Brain microvascular endothelial cell (primary cell): ENCODE results near the gene AGBL4.

Experiments used
- DNase-seq: peaks from one replicate; pipeline ENCODE4 v3.0.0-alpha.2; 2020
- H3K27ac ChIP-seq: fragments of 250-450 bp; sonication (Bioruptor Pico); 2 replicates; pipeline ENCODE4 v1.5.1; 2020; ENCODE audit warnings: mild to moderate bottlenecking, moderate library complexity
- H3K27me3 ChIP-seq: fragments of 250-450 bp; sonication (Bioruptor Pico); replicated peaks from 2 replicates; pipeline ENCODE4 v1.5.1; 2020; ENCODE audit warnings: mild to moderate bottlenecking
- H3K36me3 ChIP-seq: fragments of 250-450 bp; sonication (Bioruptor Pico); replicated peaks from 2 replicates; pipeline ENCODE4 v1.5.1; 2020; ENCODE audit warnings: mild to moderate bottlenecking
- H3K4me3 ChIP-seq: 2 replicates; pipeline ENCODE4 v1.5.1; 2011; ENCODE audit warnings: low read depth, mild to moderate bottlenecking, control low read depth, low read length, moderate library complexity
- in situ Hi-C: cut with HindIII; loops from 2 replicates; pipeline ENCODE4 v1.10.0; 2017; ENCODE audit warnings: low sequenced_read_pairs, low pct_ligation_motif_present
- TF ChIP-seq, protein P1 (sequence below): IDR thresholded peaks from 2 replicates; pipeline ENCODE4 v1.5.1; 2011; ENCODE audit warnings: low read depth, mild to moderate bottlenecking, moderate library complexity, low read length, control low read depth, inconsistent platforms; ENCODE audit errors: missing control alignments

Gene AGBL4

DNA sequence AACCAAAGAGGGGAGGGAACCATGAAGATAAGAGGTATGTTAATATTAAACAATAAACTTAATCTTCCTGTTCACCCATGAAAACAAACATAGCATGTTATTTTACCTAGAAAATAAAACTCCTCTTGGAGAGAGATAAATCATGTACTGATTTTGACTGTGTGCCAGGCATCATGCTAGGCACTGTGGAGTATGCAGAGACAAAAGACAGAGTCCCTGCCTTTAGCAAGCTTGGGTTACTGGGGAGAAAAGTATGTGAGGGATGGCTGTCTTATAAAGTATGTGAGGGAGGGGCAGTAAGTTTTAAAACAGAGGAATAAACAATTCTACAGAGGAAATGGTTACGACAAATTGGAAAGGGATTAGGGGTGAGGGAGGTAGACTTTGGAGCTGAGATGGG, 1117.6 kb downstream of the AGBL4 start:
- H3K27ac ChIP-seq = no peak overlapping the region
- no peak overlapping the region for H3K4me3 ChIP-seq
- DNase-seq = no peak
- in situ Hi-C loops = no loop called here
- TF ChIP-seq, protein P1, sequence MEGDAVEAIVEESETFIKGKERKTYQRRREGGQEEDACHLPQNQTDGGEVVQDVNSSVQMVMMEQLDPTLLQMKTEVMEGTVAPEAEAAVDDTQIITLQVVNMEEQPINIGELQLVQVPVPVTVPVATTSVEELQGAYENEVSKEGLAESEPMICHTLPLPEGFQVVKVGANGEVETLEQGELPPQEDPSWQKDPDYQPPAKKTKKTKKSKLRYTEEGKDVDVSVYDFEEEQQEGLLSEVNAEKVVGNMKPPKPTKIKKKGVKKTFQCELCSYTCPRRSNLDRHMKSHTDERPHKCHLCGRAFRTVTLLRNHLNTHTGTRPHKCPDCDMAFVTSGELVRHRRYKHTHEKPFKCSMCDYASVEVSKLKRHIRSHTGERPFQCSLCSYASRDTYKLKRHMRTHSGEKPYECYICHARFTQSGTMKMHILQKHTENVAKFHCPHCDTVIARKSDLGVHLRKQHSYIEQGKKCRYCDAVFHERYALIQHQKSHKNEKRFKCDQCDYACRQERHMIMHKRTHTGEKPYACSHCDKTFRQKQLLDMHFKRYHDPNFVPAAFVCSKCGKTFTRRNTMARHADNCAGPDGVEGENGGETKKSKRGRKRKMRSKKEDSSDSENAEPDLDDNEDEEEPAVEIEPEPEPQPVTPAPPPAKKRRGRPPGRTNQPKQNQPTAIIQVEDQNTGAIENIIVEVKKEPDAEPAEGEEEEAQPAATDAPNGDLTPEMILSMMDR = no peak
- H3K36me3 ChIP-seq = no peaks in the 10 kb centered on the region
- H3K27me3 ChIP-seq = no peaks in the 10 kb centered on the region

- H3K4me3 ChIP-seq = no peak overlapping the region
- TF ChIP-seq, protein P1 = no peak
- no peaks in the 10 kb centered on the region for H3K36me3 ChIP-seq
- H3K27me3 ChIP-seq = no peaks in the 10 kb centered on the region
- H3K27ac ChIP-seq = no peak overlapping the region
- in situ Hi-C loops = no loop called here
- no peak for DNase-seq
Observed at GRCh38 chr1:48903291-48903690, 1120.5 kb downstream of the AGBL4 start.

DNA sequence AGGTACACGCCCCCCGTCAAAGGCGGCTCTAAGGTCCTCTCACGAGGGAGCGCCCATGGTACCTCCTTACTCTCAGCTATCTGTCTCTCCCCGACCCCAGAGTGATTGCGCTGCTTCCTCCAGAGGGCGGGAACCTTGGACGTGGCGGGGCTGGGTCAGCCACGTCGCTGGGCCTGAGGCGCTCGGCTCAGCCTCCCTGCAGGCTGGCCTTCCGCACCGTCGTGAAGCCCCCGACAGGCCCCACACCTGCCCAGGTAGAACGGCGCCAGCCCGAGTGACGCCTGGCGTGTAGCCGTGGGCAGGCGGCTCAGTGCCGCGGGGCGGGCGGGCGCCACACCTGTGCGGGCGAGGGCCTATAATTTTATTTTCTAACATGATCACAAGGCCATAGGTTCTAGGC, 1124.9 kb downstream of the AGBL4 start:
- TF ChIP-seq, protein P1 = no peak
- H3K27ac ChIP-seq = no peak overlapping the region
- DNase-seq = no peak
- in situ Hi-C loops = no loop called here
- H3K36me3 ChIP-seq = no peaks in the 10 kb centered on the region
- H3K4me3 ChIP-seq = no peak overlapping the region
- no peaks in the 10 kb centered on the region for H3K27me3 ChIP-seq

GRCh38 chr1:48889615-48890014, 1134.1 kb downstream of the AGBL4 start:
- TF ChIP-seq, protein P1 = no peak
- in situ Hi-C loops = no loop called here

GRCh38 chr1:48889082-48889481, 1134.7 kb downstream of the AGBL4 start:
- no peaks in the 10 kb centered on the region for H3K36me3 ChIP-seq
- H3K4me3 ChIP-seq = no peak overlapping the region
- no peak for DNase-seq
- H3K27ac ChIP-seq = no peak overlapping the region
- in situ Hi-C loops = no loop called here
- no peaks in the 10 kb centered on the region for H3K27me3 ChIP-seq
- TF ChIP-seq, protein P1 = no peak

More at GRCh38 chr1:48889615-48890014, 1134.1 kb downstream of the AGBL4 start:
- Histone ChIP-seq H3K27me3 (no peaks in the 10 kb centered on the region), H3K36me3 (no peaks in the 10 kb centered on the region), H3K4me3 (no peak overlapping the region), H3K27ac (no peak overlapping the region)
- DNase-seq = no peak

DNA sequence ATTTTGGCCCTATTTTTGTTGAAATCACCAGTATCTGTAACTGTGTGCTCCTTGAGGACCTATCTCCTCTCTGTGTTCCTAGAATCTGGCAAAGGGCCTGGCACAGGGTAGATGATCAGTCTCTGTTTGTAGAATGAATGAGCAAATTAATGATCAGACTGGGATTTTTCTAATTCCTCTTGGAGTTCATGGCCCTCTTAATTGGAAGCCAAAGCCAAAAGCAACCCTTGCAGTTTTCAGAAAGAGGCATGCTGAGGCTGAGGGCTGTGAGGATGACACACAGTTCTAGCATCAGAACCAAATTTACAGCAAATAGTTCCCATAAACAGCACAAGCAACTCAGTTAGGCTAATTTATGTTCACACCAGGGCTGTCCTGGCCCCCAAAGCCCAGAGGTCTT, 1136.0 kb downstream of the AGBL4 start:
- H3K27me3 ChIP-seq = no peaks in the 10 kb centered on the region
- TF ChIP-seq, protein P1 = no peak
- H3K4me3 ChIP-seq = no peak overlapping the region
- DNase-seq = no peak
- H3K36me3 ChIP-seq = no peaks in the 10 kb centered on the region
- in situ Hi-C loops = no loop called here
- no peak overlapping the region for H3K27ac ChIP-seq
